Uterus (tissue), 2 donors: ENCODE measurements around the gene CHD2.

Experiments used
- POLR2A ChIP-seq, 2 donors: fragments of 450-650 bp; IDR thresholded peaks; one replicate each; pipeline ENCODE4 v1.6.1; 2016; ENCODE audit warnings: antibody characterized with exemption in 2 of 2, mild to moderate bottlenecking in 1 of 2, moderate library complexity in 1 of 2
- TF ChIP-seq, protein P1 (sequence below), 4 experiments: fragments of 200-600 bp in 2 of 4; fragments of 450-650 bp in 2 of 4; sonication (generic) in 2 of 4; IDR thresholded peaks; one replicate each; pipeline ENCODE4 v1.5.1; 2016 to 2019; ENCODE audit warnings: antibody characterized with exemption in 4 of 4, mild to moderate bottlenecking in 2 of 4, moderate library complexity in 1 of 4

DNA sequence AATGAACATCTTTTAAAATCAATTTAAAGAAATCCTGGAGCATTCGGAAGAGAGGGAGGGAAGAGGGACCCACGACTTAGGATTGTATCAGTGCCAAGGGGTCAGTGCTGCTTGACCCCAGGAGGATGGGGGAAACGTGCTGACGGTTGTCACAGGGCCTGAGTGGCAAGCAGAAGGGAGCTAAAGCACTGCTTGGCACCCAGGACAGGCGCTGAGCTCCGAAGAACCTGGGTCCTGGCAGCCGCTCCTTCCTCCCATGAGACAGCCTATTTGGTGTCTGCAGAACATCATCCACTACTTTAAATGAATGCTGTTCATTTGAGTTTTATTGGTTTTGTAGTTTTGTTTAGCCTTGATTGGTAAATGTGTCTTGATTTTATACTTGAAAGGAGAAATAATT lies 134.4 kb downstream of the CHD2 start:
- TF ChIP-seq, protein P1, sequence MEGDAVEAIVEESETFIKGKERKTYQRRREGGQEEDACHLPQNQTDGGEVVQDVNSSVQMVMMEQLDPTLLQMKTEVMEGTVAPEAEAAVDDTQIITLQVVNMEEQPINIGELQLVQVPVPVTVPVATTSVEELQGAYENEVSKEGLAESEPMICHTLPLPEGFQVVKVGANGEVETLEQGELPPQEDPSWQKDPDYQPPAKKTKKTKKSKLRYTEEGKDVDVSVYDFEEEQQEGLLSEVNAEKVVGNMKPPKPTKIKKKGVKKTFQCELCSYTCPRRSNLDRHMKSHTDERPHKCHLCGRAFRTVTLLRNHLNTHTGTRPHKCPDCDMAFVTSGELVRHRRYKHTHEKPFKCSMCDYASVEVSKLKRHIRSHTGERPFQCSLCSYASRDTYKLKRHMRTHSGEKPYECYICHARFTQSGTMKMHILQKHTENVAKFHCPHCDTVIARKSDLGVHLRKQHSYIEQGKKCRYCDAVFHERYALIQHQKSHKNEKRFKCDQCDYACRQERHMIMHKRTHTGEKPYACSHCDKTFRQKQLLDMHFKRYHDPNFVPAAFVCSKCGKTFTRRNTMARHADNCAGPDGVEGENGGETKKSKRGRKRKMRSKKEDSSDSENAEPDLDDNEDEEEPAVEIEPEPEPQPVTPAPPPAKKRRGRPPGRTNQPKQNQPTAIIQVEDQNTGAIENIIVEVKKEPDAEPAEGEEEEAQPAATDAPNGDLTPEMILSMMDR (IDR thresholded peaks at IDR 0.05): no peak
- TF ChIP-seq POLR2A (IDR thresholded peaks at IDR 0.05): no peak
